COLO668 (cell line): ENCODE results near the gene DENND1A.
"Not testable (repeated sequence)": the region's sequence is repeated elsewhere in the genome, so short reads cannot be mapped to it uniquely, and the experiment has no call there.

Experiments used
- DNase-seq: peaks from one replicate; lab custom pipeline; 2025; ENCODE audit not compliant: unreplicated experiment; lab: John Stamatoyannopoulos, UW

Gene DENND1A

DNA sequence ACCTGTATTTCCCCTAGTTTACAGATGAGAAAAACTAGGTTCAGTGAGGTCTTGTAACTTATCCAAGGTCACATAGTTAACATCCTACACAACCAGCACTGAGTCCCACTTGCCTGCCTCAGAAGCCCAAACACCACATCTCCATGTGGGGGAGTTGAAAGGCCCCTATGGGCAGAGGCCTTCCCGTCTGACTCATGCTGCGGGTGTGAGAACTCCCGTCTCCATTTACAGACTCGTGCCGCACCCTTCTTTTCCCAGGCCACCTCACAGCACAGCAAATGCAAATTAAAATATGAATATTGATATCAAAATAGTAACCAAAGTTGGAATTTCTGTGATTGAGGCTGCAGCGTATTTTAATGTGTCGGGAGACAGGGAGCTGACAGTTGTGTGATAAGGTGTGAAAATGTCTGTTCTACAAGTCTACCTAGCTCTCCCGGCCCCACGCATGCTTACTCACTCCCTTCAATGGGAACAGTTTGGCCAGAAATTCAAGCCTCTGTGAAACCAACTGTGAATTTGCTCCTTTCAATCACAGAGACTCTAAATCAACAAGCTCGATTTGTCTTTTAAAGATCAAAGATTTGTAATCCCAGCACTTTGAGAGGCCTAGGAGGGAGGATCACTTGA, 483.8 kb downstream of the DENND1A start:
- DNase-seq: no peak

DNA sequence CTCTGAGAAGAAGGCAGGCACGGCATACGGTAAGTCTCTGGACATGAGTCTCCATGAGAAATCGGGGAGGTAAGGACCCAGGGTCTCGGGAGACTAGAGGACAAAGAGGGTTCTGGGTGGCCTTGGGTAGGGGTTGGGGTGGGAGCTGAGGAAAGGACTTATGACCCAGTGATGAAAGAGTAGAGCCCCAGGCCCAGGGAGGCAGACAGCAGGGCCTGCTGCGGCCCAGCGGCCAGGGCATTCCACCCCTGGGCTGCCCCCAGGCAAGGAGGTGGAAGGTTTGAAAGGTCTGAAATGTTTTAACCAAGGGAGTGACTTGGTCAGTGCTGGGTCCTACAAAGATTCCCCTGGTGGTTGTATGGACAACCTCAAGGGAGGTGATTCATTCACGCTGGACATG, 484.8 kb downstream of the DENND1A start:
- no peak for DNase-seq

DNA sequence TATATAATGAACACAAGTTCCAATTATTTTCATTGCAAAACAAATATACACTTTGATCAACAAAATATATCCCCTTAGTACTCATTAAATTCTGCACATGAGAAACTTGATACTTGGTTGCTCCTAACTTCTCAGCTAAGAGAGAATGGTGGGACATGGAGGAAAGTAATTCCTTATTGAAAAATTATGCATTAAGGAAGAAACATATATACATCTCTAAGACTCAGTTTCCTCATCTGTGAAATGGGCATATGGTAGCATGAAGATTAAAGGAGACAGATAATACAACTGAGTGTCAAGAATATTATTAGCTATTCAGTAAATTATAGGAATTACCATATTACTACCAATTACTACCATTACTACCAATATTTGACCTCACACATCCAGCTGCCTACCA, 488.2 kb downstream of the DENND1A start:
- DNase-seq: no peak

DNA sequence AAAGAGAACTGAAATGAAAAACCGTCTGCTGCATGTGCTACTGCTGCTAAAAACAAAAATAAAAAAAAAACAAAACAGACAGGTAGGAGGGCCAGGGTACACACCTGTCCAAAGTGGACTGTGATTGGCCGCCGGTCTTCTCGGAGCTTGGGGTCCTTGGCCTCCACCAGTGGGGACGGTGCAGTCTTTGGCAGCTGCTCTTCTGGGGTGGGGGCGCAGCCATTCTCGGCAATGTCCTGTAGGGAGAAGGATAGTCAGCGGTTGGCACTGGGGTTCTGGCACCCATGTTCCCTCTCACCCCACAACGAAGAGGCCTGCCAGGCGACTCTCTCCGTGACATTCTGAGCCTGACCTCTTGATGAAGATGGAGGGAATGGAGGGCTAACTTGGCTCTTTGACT, 489.7 kb downstream of the DENND1A start:
- DNase-seq: no peak

DNA sequence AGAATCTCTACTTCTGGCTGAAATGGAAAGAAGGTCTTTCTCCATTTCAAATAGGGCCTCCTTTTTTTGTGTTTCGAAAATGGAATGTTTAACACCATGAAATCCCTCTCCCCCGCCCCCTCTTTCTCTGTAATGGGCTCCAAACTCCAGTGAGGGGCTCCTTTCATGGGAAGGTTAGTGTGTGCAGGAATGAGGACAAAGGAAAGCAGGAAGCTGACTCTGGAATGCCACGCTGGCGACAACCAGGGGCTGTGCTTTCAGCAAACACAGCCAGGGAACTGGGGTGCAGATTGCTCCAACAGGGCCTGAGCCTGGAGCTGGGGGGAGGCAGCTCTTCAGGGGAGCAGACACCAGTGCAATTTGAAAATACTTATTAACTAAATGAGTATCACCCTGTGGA, 491.1 kb downstream of the DENND1A start:
- DNase-seq: no peak

DNA sequence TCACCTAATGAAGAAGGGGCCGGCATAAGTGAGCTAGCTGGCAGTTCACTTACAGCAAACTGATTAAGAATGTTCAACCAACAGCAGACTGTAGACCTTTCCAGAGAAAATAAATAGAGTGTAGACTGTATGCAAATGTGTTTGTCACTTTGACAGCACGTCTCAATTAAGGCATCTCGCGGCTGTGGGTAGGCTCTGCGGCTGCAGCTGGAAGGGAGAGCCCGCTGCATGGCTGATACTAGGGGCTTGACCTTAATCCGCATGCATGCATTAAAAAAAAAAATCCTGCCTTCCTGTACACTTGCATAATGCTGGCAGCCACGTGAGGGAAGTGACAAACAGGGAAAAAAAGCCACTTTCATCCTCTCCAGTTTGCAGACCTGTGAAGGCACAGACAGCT, 491.6 kb downstream of the DENND1A start:
- no peak for DNase-seq

DNA sequence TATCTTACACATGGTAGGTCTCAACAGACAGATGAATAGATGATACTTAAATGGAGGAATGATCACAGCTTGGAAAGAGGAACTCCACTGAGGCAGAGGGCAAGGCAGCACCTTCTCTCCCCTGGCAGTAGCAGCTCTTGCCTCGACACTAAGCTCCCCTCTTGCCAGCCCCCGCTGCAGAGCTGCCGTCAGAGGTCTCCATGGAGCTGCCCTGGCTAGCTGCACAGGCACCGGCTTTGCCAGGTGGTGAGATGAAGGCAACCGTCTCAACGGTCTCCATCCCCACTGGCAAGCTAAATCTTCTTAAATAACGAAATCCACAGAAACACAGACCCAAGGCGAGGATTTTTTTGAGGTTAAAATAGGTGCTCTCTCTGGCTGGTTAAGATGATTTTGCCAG, 492.7 kb downstream of the DENND1A start:
- DNase-seq: no peak

DNA sequence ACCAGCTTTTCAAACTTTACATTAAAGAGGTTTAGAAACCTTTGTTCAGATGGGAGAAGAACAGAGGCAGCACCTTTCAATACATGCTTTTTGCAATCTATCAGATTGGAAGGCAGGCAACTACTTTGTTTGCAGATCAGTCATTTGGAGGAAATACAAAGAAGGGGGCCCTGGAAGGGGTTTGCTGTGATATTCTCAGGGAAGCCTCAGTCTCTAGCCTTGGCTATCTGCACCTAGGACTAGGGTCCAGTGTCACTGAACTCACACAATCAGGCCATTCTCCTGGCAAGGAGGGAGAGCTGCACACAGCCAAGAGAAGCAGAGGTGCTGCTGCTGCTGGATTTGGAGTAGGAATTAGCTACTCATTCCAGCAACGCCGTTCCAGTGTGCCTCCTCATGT, 494.5 kb downstream of the DENND1A start:
- no peak for DNase-seq

DNA sequence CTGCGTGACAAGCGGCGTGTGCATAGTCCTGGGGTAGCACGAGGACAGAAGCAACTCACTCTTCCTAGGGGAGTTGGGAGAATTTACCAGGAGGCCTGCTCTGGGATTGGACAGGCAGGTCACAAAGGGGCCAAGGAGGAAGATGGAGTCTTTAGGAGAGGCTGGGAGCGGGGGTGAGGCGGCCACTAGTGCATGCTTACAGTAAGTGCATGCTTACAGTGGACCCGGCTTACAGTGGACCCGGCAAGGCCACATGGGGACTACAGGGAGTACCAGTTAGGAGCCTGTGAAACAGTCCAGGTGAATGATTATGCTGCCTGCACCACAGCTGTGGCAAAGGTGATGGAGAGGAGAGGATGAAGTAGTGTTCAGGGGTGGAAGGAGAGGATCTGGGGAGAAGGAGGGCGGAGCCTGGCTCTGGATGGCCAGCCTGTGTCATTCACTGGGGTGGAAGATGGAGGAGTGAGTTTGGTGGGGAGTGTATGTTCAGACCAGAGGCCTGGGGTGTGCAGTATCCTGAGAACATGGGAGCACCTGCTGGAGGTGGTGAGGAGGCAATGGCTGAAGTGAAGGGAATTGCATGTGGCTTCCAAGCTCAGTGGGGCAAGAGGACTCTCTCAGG, 495.2 kb downstream of the DENND1A start:
- no peak for DNase-seq

DNA sequence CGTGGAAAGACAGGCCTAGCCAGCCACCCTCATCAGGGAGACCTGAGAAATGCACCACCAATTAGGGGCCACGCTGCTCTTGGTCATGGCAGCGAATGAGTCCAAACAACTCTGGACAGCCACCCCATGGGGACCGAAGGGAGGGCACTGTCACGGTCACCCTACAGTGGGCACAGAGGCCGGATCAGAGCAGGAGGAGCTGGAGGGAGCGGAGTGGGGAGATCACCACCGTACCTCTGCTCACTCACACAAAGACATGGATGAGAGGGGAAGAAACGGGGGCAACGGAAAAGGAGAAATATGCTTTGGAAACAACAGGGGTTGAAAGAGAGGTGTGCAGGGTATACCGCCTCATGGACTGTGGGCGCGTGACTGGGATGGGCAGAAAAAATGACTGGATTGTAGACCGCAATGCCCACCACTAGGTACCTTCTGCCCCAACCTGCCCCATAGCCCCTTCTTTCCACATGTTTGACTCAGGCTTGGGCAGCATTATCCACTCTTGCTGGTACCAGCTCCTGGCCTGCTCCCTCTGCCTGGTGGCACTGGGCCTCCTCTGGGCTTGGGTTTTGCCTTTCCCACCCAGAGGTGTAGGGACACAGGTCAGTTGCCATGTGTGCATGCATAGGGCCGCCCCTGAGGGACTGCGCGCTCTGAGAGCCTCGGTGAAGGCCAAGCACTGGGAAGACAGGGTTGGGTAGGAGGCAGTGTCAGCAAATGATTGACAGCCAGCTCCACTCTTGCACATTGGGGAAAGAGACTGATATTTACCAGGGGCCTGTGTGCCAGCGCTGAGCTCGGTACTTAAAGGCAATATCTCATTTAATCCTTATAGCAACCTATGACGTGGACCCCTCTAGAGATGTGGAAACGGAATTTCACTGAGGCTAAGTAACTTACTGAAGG, 497.3 kb downstream of the DENND1A start:
- DNase-seq: no peak

DNA sequence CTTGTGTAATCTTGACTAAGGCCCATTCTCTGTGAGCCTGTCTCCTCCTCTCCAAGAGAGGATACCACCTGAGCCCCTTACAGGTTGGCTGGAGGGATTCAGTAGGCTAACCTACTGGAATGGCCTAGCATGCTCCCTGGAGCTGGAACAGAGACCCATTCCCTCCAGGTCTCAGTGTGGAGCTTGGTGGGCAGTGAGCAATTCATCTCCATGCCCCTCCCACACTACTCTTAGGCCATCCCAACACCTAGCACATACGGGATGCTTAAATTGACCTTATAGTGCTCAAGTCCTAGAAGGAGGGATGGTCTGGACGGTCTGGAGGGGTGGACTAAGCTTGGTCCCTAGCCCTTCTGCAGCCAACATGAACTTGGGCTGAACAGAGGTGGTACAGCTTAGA, 498.3 kb downstream of the DENND1A start:
- no peak for DNase-seq

DNA sequence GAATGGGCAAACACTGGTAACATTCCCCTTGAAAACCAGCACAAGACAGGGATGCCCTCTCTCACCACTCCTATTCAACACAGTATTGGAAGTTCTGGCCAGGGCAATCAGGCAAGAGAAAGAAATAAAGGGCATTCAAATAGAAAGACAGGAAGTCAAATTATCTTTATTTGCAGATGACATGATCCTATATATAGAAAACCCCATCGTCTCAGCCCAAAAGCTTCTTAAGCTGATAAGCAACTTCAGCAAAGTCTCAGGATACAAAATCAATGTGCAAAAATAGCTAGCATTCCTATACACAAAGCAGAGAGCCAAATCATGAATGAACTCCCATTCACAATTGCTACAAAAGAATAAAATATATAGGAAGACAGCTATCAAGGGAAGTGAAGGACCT, 501.5 kb downstream of the DENND1A start:
- DNase-seq: not testable (repeated sequence)

DNA sequence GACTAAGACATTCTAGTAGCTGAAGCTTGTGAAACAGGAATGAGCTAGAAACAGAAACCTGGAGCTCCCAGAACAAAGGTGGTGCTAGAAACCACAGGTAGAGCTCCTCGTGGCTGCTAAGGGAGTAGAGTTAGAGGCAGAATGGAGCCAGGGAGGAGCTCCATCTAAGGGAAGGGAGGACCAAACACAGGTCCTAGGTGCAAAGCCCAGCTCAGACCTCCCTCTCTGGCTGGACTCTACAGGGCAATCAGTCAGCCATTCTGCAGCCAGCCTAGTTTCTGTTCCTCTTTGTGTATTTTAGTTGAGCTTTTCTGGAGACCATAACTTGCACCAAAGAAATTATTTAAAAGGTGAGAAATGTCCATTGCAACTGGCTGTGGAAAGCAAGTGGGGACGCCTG, 503.5 kb downstream of the DENND1A start:
- no peak for DNase-seq

DNA sequence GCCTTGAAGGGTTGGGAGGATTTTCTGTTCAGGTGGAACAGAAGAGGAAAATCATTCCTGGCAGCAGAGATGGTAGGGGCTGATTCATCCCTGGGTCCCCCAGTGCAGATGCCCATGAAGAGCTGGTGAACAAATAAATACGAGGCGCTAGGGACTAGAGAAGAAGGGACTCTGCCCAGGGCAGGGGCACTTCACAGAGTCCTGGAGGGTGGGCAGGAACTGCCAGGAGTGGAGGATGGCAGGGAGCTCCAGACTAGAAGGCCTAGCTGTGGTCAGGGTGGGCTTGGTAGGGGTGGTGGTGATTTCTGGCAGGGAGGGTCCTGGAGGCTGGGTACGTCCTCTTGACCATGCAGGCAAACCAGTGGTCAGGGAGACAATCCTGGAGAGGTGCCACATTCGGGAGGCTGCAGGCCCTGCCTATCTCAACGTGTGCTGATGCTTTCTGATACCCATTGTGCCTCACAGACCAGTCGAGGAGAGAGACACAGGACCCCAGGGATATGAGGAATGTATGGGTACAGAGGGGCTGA, 504.0 kb downstream of the DENND1A start:
- DNase-seq: no peak

DNA sequence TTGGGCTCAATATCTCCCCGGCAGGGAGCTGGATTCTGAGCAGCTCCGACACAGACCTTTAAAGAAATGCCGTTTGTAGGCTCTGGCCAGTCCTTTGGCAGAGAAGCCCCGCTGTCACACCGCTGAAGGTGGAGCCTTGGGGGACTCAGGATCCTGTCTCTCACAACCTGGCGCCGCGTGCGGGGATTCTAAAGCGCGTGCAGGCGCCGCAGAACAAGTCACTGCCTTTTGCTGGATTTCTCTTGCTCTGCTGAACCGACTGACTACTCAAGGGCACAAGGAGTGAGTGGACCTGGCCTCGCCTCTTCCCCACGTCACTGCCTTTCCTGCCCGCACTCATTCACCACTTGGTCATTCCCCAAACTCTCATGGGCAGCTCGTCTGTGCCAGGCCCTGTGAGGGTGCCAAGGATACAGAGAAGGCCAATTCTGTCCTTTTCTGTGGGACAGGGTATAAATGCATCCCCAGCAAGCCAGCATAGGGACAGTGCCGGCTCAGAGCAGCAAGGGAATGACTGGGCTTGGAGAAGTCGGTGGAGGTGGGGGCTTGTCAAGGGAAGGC, 504.6 kb downstream of the DENND1A start:
- DNase-seq: no peak

DNA sequence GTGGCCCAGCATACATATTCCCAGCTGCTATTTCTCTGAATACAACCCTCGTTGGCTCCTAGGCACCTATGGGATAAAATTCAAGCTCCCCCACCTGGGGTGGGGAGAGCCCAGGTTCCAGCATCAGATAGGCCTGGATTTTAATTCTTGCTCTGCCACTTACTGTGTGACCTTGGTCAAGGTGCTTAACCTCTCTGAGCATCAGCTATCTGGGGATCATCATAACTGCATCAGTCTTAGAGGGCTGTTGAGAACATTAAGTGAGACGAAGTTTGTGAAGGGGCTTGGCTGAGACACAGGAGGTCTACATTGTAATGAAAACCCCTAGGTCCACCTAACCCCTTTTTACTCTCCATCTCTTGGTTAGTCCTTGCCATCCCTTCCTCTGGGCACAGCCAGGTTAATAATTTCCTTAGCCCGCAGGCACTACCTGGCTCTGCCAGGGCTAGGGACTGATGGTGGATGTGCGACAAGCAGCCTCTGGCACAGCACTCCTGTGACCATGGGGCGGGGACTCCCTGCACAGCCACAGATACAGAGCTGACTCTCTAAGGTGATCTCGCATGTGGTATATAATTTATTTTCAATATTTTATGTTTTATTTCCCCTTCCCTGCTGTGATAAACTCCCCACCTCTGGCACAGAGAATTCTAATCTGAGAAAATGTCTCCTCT, 505.2 kb downstream of the DENND1A start:
- DNase-seq: no peak

DNA sequence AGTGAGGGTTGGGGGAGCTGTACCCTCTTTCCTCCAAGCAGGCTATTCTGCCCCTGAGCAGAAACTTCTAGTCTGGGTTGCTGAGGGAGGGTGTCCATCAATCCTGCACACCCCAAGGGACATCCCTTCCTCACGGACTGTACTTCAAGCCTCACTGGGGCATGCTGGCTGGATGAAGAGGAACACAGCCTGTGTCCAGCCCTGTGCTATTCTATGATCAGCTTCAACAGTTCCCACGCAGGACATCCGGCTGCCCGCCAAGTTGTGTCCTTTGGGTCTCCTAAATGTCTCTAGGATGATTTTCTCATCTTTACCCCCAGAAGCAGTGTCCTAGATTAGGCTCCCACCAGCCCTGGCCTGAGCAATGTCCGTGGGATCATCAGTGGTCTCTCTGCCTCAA, 505.8 kb downstream of the DENND1A start:
- no peak for DNase-seq

DNA sequence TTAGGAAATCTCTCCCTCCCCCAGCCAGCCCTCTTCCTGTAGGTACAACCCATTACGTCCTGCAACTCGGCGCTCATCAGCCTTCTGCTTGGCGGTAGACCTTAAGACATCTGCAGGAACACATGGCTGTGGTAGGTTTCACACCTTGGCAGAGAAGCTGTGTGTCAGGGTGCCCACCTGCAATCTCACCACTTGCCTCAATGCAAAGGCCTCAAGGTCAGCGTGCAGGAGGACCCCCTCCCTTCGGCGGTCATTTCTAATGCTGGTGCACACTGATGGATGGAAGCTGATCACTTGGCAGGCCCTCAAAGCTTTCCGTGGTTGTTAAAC, 506.6 kb downstream of the DENND1A start:
- DNase-seq: no peak

DNA sequence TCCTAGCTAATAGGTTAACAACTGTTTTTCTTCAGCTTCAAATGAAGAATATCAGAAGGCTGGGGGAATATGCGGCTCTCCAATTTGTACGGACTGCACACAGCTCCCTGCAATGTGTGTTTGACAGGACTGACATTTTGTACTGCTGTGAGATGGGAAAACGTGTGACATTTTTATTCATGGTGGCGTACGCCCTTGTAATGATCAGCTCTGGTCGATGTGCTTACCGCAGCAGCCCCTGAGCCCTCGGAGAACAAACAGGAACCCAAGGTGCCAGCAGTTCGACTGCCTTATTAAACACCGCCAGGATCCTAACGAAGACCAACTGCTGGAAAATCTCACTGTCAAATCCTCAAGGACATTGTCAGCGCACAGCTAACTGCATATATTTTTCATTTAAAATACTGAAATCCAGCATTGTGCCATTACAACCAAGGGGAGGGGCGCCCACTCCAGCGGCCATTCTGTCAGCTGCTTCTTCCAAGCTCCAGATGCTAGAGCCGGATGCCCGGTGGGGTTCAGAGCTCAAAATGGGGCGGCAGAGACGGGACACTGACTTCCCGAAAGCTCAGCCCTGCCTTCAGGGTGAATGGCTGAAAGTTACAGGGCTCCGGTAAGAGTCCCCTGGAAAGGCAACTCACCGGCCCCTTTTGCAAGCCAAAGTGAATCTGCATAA, 507.2 kb downstream of the DENND1A start:
- DNase-seq: no peak

DNA sequence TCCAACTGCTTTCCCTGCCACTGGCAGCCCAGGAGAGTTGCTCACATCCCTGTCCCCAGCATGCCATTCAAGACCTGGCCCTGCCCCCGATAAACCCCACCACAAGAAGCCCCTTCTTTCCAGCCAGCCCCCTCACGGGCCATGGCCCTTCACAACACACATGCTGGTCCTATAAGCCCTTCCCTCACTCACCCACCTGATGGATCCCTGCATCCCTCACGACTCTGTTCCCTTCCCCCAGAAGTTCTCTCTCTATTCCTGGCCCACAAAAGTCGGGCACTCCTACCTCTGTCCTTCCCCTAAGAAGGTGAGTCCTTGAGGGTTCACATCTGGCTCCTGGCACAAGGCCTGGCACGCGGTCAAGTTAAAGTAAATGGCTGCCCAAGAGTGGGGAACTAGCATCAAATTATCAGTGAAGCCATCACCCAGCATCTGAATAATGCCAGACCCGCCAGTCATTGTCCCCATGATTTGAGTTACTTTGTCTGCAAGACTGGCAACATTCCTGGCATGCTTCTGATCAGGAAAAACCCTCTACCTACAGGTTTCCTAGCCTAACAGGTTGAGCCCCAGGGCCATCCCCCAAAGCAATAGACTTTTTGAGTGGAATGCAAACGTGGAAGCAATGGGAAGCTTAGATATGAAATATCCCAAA, 508.0 kb downstream of the DENND1A start:
- no peak for DNase-seq
